ENCODE results near the gene USP43.

Gene USP43

GRCh38 chr17:9702914-9703780 lies 57.8 kb downstream of the USP43 start:
- in situ Hi-C loops (cut with HindIII; ENCODE audit: low sequenced_read_pairs) = no loop called here

- in situ Hi-C loops (cut with HindIII; ENCODE audit: low sequenced_read_pairs) = no loop called here
These were observed 58.4 kb downstream of the USP43 start for GRCh38 chr17:9703781-9704082.

GRCh38 chr17:9705745-9706144 lies 60.4 kb downstream of the USP43 start:
- in situ Hi-C loops (cut with HindIII; ENCODE audit: low sequenced_read_pairs) = no loop called here

- in situ Hi-C loops (cut with HindIII; ENCODE audit: low sequenced_read_pairs) = no loop called here
These were observed 62.6 kb downstream of the USP43 start for GRCh38 chr17:9707948-9708347.

GRCh38 chr17:9714801-9715200 lies 69.5 kb downstream of the USP43 start:
- in situ Hi-C loops (cut with HindIII; ENCODE audit: low sequenced_read_pairs) = no loop called here

- in situ Hi-C loops (cut with HindIII; ENCODE audit: low sequenced_read_pairs) = no loop called here
These were observed 70.2 kb downstream of the USP43 start for GRCh38 chr17:9715503-9716016.

GRCh38 chr17:9725575-9725974 lies 80.3 kb downstream of the USP43 start:
- in situ Hi-C loops (cut with HindIII; ENCODE audit: low sequenced_read_pairs) = no loop called here

- in situ Hi-C loops (cut with HindIII; ENCODE audit: low sequenced_read_pairs) = no loop called here
These were observed 81.0 kb downstream of the USP43 start for GRCh38 chr17:9726291-9726690.

- in situ Hi-C loops (cut with HindIII; ENCODE audit: low sequenced_read_pairs) = no loop called here
These were observed 82.7 kb downstream of the USP43 start for GRCh38 chr17:9728005-9728404.

GRCh38 chr17:9728564-9728963 lies 83.2 kb downstream of the USP43 start:
- in situ Hi-C loops (cut with HindIII; ENCODE audit: low sequenced_read_pairs) = no loop called here

- in situ Hi-C loops (cut with HindIII; ENCODE audit: low sequenced_read_pairs) = no loop called here
These were observed 83.8 kb downstream of the USP43 start for GRCh38 chr17:9729034-9729650.

- in situ Hi-C loops (cut with HindIII; ENCODE audit: low sequenced_read_pairs) = no loop called here
These were observed 84.6 kb downstream of the USP43 start for GRCh38 chr17:9729735-9730420.

- in situ Hi-C loops (cut with HindIII; ENCODE audit: low sequenced_read_pairs) = no loop called here
These were observed 105.2 kb downstream of the USP43 start for GRCh38 chr17:9750524-9750923.

GRCh38 chr17:9755083-9755482 lies 109.8 kb downstream of the USP43 start:
- in situ Hi-C loops (cut with HindIII; ENCODE audit: low sequenced_read_pairs) = no loop called here

- in situ Hi-C loops (cut with HindIII; ENCODE audit: low sequenced_read_pairs) = no loop called here
These were observed 114.9 kb downstream of the USP43 start for GRCh38 chr17:9760266-9760665.

GRCh38 chr17:9763643-9764042 lies 118.3 kb downstream of the USP43 start:
- in situ Hi-C loops (cut with HindIII; ENCODE audit: low sequenced_read_pairs) = no loop called here

- in situ Hi-C loops (cut with HindIII; ENCODE audit: low sequenced_read_pairs) = no loop called here
These were observed 120.0 kb downstream of the USP43 start for GRCh38 chr17:9765322-9765721.

- in situ Hi-C loops (cut with HindIII; ENCODE audit: low sequenced_read_pairs) = no loop called here
These were observed 121.7 kb downstream of the USP43 start for GRCh38 chr17:9766970-9767369.

- in situ Hi-C loops (cut with HindIII; ENCODE audit: low sequenced_read_pairs) = no loop called here
These were observed 122.2 kb downstream of the USP43 start for GRCh38 chr17:9767432-9767991.

- in situ Hi-C loops (cut with HindIII; ENCODE audit: low sequenced_read_pairs) = no loop called here
These were observed 123.1 kb downstream of the USP43 start for GRCh38 chr17:9768381-9768934.

GRCh38 chr17:9769036-9769695 lies 123.8 kb downstream of the USP43 start:
- in situ Hi-C loops (cut with HindIII; ENCODE audit: low sequenced_read_pairs) = no loop called here
